GM19023 (cell line): ENCODE data around the gene PLIN4.
"Not testable (repeated sequence)": the region's sequence is repeated elsewhere in the genome, so short reads cannot be mapped to it uniquely, and the experiment has no call there.

ENCODE experiments used
- ATAC-seq: cut with Tn5 transposase; IDR thresholded peaks from one replicate; pipeline ENCODE4 v1.9.1; 2021; ENCODE audit warnings: mild to moderate bottlenecking, moderate library complexity; ENCODE audit not compliant: unreplicated experiment

PLIN4 gene, protein sequence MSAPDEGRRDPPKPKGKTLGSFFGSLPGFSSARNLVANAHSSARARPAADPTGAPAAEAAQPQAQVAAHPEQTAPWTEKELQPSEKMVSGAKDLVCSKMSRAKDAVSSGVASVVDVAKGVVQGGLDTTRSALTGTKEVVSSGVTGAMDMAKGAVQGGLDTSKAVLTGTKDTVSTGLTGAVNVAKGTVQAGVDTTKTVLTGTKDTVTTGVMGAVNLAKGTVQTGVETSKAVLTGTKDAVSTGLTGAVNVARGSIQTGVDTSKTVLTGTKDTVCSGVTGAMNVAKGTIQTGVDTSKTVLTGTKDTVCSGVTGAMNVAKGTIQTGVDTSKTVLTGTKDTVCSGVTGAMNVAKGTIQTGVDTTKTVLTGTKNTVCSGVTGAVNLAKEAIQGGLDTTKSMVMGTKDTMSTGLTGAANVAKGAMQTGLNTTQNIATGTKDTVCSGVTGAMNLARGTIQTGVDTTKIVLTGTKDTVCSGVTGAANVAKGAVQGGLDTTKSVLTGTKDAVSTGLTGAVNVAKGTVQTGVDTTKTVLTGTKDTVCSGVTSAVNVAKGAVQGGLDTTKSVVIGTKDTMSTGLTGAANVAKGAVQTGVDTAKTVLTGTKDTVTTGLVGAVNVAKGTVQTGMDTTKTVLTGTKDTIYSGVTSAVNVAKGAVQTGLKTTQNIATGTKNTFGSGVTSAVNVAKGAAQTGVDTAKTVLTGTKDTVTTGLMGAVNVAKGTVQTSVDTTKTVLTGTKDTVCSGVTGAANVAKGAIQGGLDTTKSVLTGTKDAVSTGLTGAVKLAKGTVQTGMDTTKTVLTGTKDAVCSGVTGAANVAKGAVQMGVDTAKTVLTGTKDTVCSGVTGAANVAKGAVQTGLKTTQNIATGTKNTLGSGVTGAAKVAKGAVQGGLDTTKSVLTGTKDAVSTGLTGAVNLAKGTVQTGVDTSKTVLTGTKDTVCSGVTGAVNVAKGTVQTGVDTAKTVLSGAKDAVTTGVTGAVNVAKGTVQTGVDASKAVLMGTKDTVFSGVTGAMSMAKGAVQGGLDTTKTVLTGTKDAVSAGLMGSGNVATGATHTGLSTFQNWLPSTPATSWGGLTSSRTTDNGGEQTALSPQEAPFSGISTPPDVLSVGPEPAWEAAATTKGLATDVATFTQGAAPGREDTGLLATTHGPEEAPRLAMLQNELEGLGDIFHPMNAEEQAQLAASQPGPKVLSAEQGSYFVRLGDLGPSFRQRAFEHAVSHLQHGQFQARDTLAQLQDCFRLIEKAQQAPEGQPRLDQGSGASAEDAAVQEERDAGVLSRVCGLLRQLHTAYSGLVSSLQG (N-terminal part only)

DNA sequence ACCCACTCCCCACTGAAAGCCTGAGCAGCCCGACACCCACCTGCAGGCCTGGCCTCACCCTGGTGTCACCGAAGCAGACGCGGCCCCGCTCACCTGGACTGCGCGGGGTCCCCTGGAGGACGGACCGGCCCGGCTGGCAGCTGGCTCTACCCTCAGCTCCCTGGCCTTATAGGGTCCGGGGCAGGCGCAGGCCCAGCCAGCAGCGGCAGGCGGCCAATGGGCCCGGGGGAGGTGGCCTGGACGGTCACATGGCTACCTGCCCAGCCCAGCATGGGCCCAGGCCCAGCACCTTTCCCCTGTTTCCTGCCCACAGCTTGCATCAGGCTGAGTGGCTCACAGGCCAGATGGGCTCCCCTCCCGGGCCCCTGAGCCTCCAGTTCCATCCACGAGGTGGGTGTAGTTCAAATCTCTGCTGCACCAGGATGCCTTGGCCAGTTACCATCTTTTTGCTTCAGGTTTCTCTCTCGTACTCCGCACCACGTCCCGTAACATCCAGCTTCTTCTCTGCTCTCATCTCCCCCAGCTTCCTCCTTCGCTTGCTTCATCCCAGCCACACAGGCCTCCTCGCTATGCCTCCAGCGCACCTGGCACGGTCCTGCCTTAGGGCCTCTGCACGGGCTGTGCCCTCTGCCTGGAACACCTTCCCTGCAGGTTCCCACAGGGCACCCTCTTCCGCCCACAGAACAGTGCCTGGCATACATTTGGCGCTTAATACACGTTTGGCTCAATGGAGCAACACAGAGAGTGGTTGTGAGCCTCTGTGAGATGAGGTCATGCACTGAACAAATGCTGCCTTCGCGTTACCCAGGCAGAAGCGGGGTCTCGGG lies at the start of gene PLIN4:
Gene PLIN4 (minus strand): TSS at position 142 of the 827 bp plus-strand sequence. CDS start 214 bp downstream, outside the sequence.
- no peak for ATAC-seq

DNA sequence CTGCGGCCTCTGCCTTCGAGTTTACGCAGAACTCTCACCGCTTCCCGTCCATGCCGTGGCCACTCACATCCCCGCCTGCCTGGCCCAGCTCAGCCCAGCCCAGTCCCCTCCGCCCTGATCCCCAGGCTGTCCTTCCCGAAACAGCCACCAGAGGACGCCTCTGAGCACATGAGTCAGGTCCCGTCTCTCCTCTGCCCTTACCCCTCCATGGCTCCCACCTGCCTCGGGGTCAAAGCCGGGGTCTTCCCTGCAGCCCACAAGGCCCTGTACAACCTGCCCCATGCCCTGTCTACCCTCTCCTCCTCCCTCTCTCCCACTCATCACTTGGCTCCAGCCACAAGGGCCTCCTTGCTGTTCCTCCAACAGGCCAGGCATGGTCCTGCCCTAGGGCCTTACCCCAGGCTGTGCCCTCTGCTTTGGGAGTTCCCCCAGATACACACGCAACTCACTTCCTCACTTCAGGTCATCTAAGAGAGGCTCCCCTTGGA lies 49.3 kb upstream of the PLIN4 start:
- ATAC-seq = no peak

DNA sequence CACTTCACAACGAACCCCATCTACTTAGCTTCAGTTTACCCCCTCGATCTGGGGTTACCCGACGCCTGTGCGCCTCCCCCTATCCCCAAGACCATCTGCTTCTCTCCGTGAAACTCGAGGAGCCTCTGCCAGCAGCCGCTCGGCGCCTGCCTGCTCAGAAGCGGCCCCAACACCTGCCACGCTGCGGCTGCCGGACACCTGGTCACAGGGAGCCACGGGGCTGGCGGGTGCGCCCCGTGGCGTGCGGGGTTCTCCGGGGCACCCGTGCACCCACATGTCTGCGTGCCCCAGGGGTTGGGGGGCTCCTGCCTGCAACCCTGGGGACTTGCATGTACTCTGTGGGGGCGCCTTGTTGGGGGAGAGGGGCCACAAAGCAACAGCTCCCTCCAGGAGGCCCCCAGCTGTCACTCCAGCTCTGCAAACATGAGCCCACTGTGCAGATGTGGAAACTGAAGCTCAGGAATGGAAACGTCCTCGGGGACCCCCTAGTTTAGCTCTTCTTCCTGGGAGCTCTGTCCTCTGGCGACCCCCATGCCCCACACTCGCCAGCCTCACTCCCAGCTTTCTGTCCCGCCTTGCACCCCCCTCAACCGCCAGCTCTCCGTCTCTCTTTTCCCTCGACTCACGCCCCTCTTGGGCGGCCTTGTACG lies 48.2 kb upstream of the PLIN4 start:
- ATAC-seq = no peak

DNA sequence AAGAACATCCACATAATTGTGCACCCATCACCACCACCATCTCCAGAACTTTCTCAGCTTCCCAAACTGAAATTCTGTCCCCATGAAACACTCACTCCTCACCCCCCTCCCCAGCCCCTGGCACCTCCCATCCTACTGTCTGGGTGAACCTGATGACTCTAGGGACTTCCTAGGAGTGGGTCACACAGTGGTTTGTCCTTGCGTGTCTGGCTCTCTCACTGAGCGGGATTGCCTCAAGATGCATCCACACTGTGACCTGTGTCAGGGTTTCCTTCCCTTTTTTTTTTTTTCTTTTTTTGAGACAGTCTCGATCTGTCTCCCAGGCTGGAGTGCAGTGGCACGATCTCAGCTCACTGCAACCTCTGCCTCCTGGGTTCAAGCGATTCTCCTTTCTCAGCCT lies 45.3 kb upstream of the PLIN4 start:
- not testable (repeated sequence) for ATAC-seq

DNA sequence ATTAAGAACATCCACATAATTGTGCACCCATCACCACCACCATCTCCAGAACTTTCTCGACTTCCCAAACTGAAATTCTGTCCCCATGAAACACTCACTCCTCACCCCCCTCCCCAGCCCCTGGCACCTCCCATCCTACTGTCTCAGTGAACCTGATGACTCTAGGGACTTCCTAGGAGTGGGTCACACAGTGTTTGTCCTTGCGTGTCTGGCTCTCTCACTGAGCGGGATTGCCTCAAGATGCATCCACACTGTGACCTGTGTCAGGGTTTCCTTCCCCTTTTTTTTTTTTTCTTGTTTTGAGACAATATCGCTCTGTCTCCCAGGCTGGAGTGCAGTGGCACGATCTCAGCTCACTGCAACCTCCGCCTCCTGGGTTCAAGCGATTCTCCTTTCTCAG lies 43.8 kb upstream of the PLIN4 start:
- not testable (repeated sequence) for ATAC-seq

DNA sequence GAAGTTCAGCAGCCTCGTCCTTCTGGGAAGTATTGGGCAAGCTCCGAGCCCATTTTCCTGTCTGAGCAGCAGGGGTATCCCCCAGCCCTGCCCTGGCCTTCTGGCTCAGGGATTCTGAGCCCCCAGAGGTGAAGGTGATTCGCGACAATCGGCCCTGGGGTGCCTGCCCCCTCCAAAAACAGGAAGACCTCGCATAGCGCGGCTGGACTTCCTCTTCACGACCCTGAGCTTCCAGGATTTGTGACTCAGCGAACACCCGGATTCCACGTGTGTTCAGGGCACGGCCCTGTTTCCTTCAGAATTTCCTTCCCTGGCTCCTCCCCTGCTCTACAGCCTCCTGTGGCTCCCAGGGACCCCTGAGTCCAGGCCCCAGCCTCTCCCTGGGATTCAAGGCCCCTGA lies 41.3 kb upstream of the PLIN4 start, which contains the start of gene SEMA6B:
Gene SEMA6B (minus strand): TSS at position 116 of the 400 bp plus-strand sequence. CDS start 1,227 bp downstream, outside the sequence.
- ATAC-seq = no peak

DNA sequence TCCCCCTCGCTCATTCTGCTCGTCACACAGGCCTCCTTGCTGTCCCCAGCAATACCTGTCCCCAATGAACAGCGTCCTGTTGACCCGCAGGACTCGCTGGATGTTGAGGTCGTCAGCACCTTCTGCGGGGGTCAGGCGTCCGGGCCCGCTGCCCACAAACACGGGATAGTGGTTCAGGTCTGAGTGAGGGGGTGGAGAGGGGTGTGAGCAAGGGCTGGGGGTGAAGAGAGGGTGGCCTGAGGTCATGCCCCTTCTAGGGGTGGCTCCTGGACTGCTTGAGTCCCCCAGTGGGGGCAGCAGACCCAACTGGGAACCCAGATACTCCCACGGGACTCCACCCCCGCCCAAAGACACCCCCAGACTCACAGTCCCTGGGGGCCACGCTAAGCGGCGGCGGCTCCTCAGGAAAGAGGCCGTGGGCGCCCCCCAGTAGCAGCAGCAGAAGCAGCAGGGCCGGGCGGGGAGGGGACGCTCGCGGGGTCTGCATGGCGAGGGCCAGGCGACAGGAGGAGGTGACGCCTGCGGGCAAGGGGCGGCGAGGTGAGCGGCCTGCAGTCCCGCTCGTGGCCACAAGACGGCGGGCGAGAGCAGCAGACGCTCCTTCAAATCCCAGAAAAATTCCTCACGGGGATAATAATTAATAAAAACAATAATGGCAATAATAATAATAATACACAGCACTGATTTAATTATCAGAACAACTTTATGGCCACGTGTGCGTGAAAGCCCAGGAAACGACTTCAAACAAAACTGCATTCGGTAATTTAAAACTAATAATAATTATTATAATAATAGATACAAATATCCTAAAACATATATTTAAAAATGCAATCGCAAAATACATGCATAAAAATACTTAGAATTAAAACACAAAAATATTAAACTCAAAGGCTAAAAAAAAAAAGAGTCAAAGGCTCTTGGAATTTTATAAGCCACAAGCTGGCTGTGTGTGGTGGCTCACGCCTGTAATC lies 40.0 kb upstream of the PLIN4 start:
- no peak for ATAC-seq

DNA sequence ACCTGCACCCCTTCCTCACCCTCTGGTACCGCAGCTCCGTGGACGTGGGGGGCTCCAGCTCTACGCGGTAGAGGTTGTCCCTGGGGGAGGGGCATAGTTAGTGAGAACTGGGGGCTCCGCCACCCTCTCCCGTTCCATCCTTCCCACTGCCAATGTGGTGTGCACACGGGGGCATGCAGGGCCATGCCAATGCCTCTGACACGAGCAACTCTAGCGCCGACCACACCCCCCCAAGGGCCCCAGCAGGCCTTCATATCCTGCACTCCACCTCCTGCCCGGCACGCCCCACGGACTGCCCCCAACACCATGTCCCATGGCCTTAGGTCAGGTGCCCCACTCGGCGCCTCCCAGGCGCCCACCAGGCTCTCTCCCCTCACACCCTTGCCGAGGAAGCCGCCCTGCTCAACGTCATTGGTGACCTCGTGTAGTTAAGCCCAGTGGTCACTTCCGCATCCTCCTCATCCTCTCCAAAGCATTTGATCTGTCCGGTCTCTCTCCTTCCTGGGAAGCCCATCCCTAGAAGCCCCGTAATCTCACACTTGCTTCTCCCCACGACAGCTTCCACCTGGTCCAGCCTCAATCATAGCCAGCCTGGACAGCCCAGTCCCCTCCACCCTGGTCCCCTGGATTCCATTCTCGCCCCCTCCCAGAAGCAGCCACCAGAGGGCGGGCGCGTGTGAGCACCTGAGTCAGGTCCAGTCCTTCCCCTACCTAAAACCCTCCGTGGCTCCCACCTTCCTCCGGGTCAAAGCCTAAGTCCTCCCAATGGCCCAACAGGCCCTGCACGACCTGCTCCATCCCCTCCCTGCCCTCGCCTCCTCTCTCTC lies 39.1 kb upstream of the PLIN4 start:
- ATAC-seq = no peak

DNA sequence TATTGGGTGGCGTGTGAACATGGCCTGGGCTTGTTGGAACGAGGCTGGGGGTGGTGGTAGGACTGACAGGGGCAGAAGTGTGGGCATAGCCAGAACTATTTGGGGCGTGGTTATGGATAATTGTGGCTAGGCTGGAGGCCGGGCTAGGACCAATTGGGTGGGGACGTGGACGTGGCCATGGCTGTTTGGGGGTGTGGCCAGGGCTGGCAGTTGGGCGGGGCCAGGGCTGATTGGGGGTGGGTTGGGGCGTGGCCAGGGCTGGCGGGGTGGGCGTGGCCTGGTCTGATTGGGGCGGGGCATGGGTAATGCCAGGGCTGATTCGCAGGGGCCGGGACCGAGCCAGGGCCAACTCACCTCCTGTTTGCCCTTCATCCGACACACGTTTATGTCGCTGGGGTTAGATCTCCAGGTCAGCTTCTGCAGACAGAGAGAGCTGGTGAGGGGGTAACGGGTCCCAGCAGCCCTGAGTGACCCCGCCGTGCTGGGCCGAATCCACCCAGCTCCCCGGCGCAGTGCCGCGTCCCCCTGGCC lies 38.4 kb upstream of the PLIN4 start:
- ATAC-seq = no peak

DNA sequence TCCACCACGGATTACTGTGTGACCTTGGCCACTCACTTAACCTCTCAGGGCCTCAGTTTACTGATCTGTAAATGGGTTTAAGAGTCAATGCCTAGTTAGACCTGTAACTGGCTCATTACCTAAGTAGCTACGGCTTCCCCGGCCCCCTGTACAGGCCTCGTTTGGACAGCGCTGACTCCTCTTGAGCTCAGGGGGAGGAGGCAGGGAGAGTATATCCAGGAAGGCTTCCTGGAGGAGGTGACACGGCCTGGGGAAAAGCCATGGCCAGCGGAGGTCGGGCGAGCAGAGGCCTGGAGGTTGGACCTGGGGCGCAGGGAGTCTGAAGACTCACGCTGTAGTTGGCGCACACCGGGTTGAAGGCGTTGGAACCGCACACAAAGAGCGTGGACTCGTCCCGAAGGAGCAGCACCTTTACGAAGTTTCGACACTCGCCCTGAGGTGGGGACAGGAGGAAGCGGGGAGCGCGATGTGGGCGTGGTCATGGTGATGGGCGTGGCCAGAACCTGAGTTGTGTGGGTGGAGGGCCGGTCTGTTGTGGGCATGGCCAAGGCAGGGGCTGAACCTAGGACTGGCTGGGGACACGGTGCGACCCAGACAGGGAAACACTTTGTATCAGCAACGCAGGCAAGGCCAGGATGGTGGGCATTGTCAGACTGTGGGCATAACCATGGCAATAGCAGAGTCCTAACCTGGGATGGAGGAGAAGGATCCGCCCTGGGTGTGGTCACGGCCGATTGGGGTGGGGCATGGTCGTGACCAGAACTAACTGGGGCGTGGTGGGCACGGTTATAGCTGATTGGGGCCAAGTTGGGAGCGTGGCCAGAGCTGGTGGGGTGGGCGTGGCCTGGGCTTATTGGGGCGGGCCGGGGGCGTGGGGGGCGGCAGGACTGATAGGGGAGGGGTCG lies 37.6 kb upstream of the PLIN4 start:
- ATAC-seq = no peak

DNA sequence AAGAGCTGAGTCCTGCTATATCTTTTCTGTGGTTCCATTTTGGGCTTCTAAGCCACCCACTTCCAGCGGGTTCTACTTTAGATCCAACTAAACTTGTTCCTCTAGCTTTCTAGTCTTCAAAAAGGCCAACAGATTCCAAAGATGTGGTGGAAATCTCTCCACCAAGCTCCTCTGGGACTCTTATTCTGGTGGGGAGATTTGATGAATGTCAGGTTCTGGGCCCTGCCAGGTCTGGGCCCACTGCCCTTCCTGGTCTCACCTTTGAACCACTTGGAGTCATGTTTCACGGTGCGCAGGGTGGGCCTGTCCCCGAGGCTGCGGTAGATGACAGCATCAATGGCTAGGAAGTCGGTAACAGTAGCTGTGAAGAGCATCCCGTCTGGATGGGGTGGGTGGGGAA lies 36.4 kb upstream of the PLIN4 start:
- ATAC-seq = no peak

DNA sequence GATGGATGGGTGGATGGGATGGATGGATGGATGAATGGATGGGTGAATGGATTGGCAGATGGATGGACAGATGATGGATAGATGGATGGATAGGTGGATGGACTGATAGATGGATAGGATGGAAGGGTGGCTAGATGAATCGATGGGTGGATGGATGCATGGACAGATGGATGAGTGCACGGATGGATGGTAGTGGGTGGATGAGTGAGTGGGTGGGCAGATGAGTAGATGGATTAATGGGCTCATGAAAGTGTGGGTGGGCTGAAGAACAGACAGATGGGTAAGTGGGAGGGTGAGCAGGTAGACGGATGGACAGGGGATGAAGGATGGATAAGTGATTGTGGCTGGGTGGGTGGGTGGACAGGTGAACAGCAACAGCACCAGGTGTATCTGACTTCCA lies 35.5 kb upstream of the PLIN4 start:
- ATAC-seq = no peak

DNA sequence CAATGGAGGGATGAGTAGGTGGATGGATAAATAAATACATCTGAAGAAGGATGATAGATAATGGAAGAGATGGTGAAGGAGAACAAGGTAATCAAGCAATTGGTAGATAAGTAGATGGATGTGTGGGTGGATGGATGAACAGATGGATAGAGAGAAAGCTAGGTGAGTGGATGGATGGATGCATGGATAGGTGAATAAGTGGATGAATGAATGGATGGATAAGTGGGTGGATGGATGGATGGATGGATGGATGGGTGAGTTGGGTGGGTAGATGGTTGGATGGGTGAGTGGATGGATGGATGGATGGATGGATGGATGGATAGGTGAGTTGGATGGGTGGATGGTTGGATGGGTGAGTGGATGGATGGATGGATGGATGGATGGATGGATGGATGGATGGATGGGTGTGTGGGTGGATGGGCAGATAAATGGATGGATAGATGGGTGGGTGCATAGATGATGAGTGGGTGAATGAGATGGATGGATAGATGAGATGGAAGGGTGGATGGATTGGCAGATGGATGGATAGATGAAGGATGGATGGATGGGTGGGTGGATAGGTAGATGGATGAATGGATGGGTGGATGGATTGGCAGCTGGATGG lies 34.9 kb upstream of the PLIN4 start:
- no peak for ATAC-seq

DNA sequence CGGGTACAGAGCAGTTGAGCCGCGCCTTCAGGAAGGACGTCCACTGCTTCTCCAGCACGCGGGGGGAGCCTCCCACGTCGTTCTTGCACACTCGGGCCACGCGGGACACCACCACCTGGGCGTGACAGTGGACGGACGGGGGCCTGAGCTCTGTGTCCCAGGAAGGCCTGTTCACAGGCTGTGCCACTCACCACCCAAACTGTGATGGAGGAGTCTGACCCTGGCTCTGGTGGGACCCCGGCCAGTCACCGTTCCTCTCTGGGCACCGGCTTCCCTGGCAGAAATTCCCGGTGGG lies 34.2 kb upstream of the PLIN4 start:
- ATAC-seq = no peak

DNA sequence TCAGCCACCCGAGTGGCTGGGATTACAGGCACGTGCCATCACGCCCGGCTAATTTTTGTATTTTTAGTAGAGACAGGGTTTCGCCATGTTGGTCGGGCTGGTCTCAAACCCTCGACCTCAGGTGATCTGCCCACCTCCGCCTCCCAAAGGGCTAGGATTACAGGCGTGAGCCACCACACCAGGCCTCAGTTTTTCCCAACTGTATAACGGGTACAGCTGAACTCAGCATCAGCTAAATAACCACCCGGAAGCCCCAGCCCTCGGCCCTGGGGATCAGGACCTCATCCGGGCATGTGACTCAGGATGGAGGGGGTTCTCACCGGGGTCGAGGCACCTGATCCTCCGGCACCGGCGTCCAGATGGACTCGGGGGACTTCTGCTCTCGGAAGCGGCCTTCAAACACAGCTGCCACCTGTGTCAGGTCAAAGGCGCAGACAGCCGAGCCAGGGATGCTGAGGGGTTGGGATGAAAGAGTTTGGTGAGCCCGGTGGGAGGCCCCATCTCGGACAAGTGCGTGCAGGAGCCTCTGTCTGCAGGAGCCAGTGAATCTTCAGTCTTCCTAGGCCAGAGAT lies 32.3 kb upstream of the PLIN4 start:
- no peak for ATAC-seq

DNA sequence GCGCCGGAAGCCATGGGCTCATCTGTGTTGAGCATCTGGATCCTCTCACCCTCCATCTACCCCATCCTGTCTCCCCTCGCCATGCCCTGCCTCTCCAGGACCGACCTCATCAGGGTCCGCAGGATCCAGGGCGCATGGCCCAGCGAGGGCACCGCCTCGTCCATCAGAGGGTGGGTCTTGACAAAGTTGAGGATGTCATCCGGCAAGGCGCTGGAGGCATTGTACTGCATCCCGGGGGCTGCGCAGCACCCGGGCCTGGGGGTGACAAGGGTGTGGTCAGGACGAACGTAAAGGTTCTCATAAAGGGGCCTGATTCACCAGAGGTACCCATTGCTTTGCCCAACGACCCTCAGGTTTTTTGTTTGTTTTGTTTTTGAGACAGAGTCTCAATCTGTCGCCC lies 31.7 kb upstream of the PLIN4 start:
- ATAC-seq = no peak
